Mononuclear cell (primary cell): ENCODE results near the gene SETBP1. TPM values are rescaled to one million over a fixed set of nuclear protein-coding genes. Genes with fewer than 3 reads are reported as not detected.

Experiments used
- H3K27me3 ChIP-seq: 2 replicates; pipeline ENCODE4 v1.6.0; 2011; ENCODE audit warnings: low read length, control low read depth; ENCODE audit not compliant: insufficient read depth
- H3K4me1 ChIP-seq: 2 replicates; pipeline ENCODE4 v1.5.1; 2011; ENCODE audit warnings: mild to moderate bottlenecking, low read length, control low read depth; ENCODE audit not compliant: insufficient read depth
- H3K4me3 ChIP-seq: 2 replicates; pipeline ENCODE4 v1.5.1; 2011; ENCODE audit warnings: mild to moderate bottlenecking, low read length, moderate library complexity
- H3K9me3 ChIP-seq: 2 replicates; pipeline ENCODE4 v1.5.1; 2011; ENCODE audit warnings: low read depth, mild to moderate bottlenecking, control low read depth, low read length
- total RNA-seq: library from RNA; depleted of rRNA; stranded (reverse); fragments of >200 nt; gene quantifications from one replicate; pipeline ENCODE4 v1.2.3, GENCODE V29; 2012

Gene SETBP1
- total RNA-seq, 1 donor = 5.0 TPM

DNA sequence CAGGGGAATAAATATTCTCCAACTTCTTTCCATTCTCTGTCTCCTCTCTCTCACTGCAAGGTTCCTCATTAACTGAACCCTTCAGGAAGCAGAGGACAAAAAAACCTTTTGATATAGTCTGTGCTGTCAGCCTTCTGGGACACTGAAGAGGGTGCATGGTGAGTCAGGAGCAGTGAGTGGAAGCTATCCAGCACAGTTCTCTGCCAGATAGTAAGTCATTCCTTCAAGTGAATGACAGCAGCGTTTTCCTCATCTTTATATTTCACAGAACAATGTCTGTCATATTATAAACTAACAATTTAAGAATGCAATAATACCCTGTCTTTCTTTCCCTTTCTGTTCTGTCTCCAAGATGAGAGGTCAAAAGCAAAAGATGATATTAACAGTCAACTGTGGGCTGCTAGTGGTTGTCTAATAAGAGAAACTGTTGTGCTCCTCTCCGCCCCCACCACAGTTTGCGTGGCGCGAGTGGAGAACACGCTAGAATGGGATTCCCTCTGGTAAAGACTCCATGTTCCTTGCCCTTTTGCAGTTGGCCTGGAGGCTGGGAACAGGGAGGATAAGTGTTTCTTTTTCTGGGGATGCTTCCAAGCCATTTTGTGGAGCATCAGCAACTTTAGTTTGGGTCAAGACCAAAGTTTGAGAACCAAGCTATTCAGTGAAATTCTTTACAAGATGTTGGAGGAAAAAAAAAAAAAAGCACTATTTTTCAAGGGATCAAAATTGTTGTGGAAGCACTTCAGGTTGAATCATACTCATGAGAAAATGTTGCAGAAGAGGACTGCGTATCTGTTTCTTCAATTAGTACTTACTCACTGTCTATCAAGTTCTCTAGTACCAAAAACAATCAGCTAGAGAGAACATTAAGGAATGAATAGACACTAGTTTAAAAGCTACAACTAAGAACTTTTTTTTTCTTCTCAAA lies 430.2 kb downstream of the SETBP1 start:
- no peak overlapping the region for H3K4me3 ChIP-seq
- no peaks in the 10 kb centered on the region for H3K9me3 ChIP-seq
- peaks cover 21% of the 10 kb centered on the region for H3K4me1 ChIP-seq
- no peaks in the 10 kb centered on the region for H3K27me3 ChIP-seq

DNA sequence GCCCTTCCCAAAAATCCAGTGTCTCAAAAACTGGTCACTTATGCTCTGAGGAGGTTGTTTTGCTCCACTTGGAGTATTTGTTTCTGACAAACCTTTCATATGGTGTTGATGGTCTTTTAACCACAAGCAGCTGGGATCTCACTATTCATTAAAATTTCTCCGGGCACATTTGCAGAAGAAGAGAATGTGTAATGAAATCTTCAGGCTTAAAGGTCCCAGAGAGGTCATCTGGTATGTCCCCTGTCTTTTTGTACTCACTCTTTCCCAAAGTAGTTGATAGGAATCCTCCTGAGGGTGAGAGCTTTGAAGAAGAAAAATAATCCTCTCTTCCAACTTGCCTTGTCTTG lies 430.8 kb downstream of the SETBP1 start:
- Histone ChIP-seq H3K4me1 (peaks cover 14% of the 10 kb centered on the region), H3K9me3 (no peaks in the 10 kb centered on the region), H3K4me3 (no peak overlapping the region), H3K27me3 (no peaks in the 10 kb centered on the region)

DNA sequence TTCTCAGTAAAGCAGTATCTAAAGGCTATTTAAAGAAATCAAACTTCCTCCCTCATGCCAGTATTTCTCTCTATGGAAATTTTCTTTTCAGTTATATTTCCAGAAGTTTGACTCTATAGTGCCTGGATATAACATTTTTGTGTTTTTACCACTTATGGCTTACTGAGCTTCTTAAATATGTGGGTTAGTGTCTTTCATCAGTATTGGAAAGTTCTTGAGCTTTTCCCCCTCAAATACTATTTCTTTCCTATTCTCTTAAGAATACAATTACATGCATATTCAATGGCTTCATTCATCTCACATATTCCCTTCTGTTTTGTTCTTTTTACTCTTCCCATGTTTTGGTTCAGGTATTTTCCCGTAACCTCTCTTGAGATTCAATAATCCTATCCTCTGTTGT lies 432.0 kb downstream of the SETBP1 start:
- Histone ChIP-seq H3K9me3 (no peaks in the 10 kb centered on the region), H3K27me3 (no peaks in the 10 kb centered on the region), H3K4me1 (peaks cover 3% of the 10 kb centered on the region), H3K4me3 (no peak overlapping the region)

DNA sequence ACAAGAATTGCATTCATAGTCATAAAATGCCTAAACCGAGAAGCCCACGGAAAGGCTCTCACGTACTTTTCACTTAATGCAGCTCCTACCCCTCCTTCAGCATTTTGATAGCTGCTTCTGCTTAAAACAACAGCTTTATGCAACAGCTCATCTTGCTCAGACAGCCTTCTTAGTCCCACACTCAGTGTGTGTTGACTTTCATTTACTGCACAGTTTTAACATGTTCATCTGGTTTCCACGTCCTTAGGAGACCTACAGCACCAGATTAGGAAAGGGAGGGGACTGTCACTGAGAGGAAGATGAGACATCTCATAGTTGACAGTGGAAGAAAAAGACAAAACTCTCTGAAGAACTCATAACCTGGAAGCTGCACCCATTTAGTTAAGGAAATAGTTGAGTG lies 435.4 kb downstream of the SETBP1 start:
- Histone ChIP-seq H3K9me3 (no peaks in the 10 kb centered on the region), H3K4me1 (no peaks in the 10 kb centered on the region), H3K4me3 (no peak overlapping the region), H3K27me3 (no peaks in the 10 kb centered on the region)
